K562 (cell line): ENCODE measurements around the gene PLCL1. TPM values are rescaled to one million over a fixed set of nuclear protein-coding genes. Genes with fewer than 3 reads are reported as not detected.

Experiments used
- ATAC-seq: fragments of 200-7000 bp; cut with Tn5 transposase; 3 replicates; pipeline ENCODE4 v1.9.1; 2020; ENCODE audit warnings: moderate library complexity
- BruUV-seq: library from RNA; stranded (reverse); fragments of 400-500 nt; replicated peaks from 2 replicates; lab custom pipeline; 2021; lab: Mats Ljungman, UMichigan
- CTCF ChIA-PET: fragments of 300-600 bp; formaldehyde crosslinking; extraction: SDS; loops from one replicate; lab custom pipeline; 2021; ENCODE audit warnings: low intra/inter-chr PET ratio; lab: Yijun Ruan, JAX
- POLR2A ChIA-PET: fragments of 300-600, 350-650 bp; sonication (Branson Sonifier 250); formaldehyde crosslinking; extraction: SDS; loops from one replicate; lab custom pipeline; 2021; ENCODE audit warnings: antibody characterized with exemption, inconsistent platforms; lab: Yijun Ruan, JAX
- DNase-seq, 4 experiments: peaks; one replicate each; pipeline versions ENCODE4 v3.0.0 to v3.0.0-alpha.2; 2011 to 2018; ENCODE audit warnings: low spot score in 3 of 4, mixed read lengths in 3 of 4; ENCODE audit errors: extremely low read depth in 1 of 4
- FAIRE-seq: peaks from 2 replicates; lab custom pipeline; 2011; peaks lifted over from hg19 to GRCh38; lab: Jason Lieb, UNC
- H2AFZ ChIP-seq: 2 replicates; pipeline ENCODE4 v1.6.0; 2011; ENCODE audit warnings: low read depth, low read length, control low read depth, inconsistent platforms
- H3K27ac ChIP-seq: fragments of 200-600 bp; 3 replicates; pipeline ENCODE4 v1.8.0; 2011; ENCODE audit warnings: low read depth, mild to moderate bottlenecking, control low read depth, inconsistent platforms, low read length, moderate library complexity, mixed read lengths; ENCODE audit errors: extremely low read depth
- H3K27me3 ChIP-seq, 2 experiments: fragments of 300-600 bp in 1 of 2; 2 replicates in 1 of 2; 3 replicates in 1 of 2; pipeline versions ENCODE4 v1.6.0 to v1.8.0; 2011; ENCODE audit warnings: inconsistent platforms in 2 of 2, low read length in 2 of 2, mild to moderate bottlenecking in 1 of 2, mixed read lengths in 1 of 2, moderate library complexity in 1 of 2; ENCODE audit not compliant: control insufficient read depth in 2 of 2, insufficient read depth in 2 of 2
- H3K36me3 ChIP-seq: fragments of 300-600 bp; 3 replicates; pipeline ENCODE4 v1.8.0; 2011; ENCODE audit warnings: mild to moderate bottlenecking, low read length, inconsistent platforms; ENCODE audit not compliant: control insufficient read depth, insufficient read depth
- H3K4me1 ChIP-seq, 2 experiments: fragments of 200-600 bp in 1 of 2; replicated peaks in 1 of 2; 2 replicates in 1 of 2; 3 replicates in 1 of 2; pipeline versions ENCODE4 v1.5.1 to v1.8.0; 2011; ENCODE audit warnings: inconsistent platforms in 2 of 2, low read length in 2 of 2, mild to moderate bottlenecking in 1 of 2, mixed read lengths in 1 of 2, moderate library complexity in 1 of 2; ENCODE audit not compliant: control insufficient read depth in 2 of 2, insufficient read depth in 2 of 2
- H3K4me2 ChIP-seq: 2 replicates; pipeline ENCODE4 v1.6.1; 2011; ENCODE audit warnings: low read length, control low read depth, inconsistent platforms, mixed read lengths; ENCODE audit not compliant: insufficient read depth
- H3K4me3 ChIP-seq: fragments of 200-600 bp; sonication (generic), shearing (Covaris generic); 2 replicates; pipeline ENCODE4 v1.5.1; 2016; ENCODE audit warnings: control low read depth, inconsistent platforms
- H3K79me2 ChIP-seq: fragments of 200-600 bp; 3 replicates; pipeline ENCODE4 v1.8.0; 2011; ENCODE audit warnings: low read length, inconsistent platforms; ENCODE audit not compliant: control insufficient read depth, insufficient read depth
- H3K9ac ChIP-seq, 2 experiments: 2 replicates each; pipeline versions ENCODE4 v1.6.0 to v1.6.1; 2011; ENCODE audit warnings: low read depth in 2 of 2, low read length in 2 of 2, control low read depth in 1 of 2, inconsistent platforms in 1 of 2, mild to moderate bottlenecking in 1 of 2, mixed read lengths in 1 of 2; ENCODE audit not compliant: insufficient read depth in 1 of 2
- H3K9me1 ChIP-seq: one replicate; pipeline ENCODE4 v1.6.0; 2011; ENCODE audit warnings: inconsistent platforms, mild to moderate bottlenecking, low read length, moderate library complexity; ENCODE audit not compliant: control insufficient read depth, insufficient read depth
- H3K9me3 ChIP-seq: replicated peaks from 2 replicates; pipeline ENCODE4 v1.5.1; 2011; ENCODE audit warnings: low read depth, low read length, inconsistent platforms; ENCODE audit not compliant: control insufficient read depth, insufficient read depth
- H4K20me1 ChIP-seq: replicated peaks from 2 replicates; pipeline ENCODE4 v1.6.1; 2011; ENCODE audit warnings: low read length, inconsistent platforms, mixed read lengths; ENCODE audit not compliant: control insufficient read depth, insufficient read depth
- CEBPG ChIP-seq, 3 experiments: fragments of 200-800 bp in 1 of 3; sonication (Bioruptor generic) in 1 of 3; sonication (generic) in 1 of 3; formaldehyde crosslinking in 1 of 3; IDR thresholded peaks in 2 of 3; conservative IDR thresholded peaks in 1 of 3; 2 replicates each; pipeline versions ENCODE4 v1.6.1 to v1.8.0; 2016 to 2022; ENCODE audit warnings: missing compliant biosample characterization in 2 of 3, missing genetic modification characterization in 2 of 3, mild to moderate bottlenecking in 1 of 3, missing genetic modification reagents in 1 of 3
- HMG20A ChIP-seq: fragments of 450-650 bp; formaldehyde crosslinking; conservative IDR thresholded peaks from 2 replicates; pipeline ENCODE4 v1.4.0; 2020; ENCODE audit warnings: mild to moderate bottlenecking, mixed read lengths
- JUND ChIP-seq, 2 experiments: IDR thresholded peaks; 2 replicates in 1 of 2; 3 replicates in 1 of 2; pipeline ENCODE4 v1.6.1; 2011; ENCODE audit warnings: borderline replicate concordance in 2 of 2, low read depth in 2 of 2, low read length in 2 of 2, improper control_type of control experiment in 1 of 2, missing biosample characterization in 1 of 2, missing genetic modification characterization in 1 of 2, missing genetic modification reagents in 1 of 2
- MAFF ChIP-seq: IDR thresholded peaks from 2 replicates; pipeline ENCODE4 v1.6.1; 2012; ENCODE audit warnings: low read length, improper control_type of control experiment
- MAFG ChIP-seq: fragments of 450-650 bp; conservative IDR thresholded peaks from 2 replicates; pipeline ENCODE4 v1.6.1; 2016; ENCODE audit warnings: missing genetic modification characterization, missing compliant biosample characterization
- POLR3A ChIP-seq: IDR thresholded peaks from 2 replicates; pipeline ENCODE4 v1.6.1; 2011; ENCODE audit warnings: borderline replicate concordance, mild to moderate bottlenecking, moderate library complexity; ENCODE audit not compliant: insufficient read length, insufficient read depth; ENCODE audit errors: extremely low read depth
- RCOR1 ChIP-seq, 2 experiments: IDR thresholded peaks; 2 replicates each; pipeline ENCODE4 v1.6.1; 2012; ENCODE audit warnings: low read depth in 2 of 2, low read length in 2 of 2, borderline replicate concordance in 1 of 2, improper control_type of control experiment in 1 of 2
- SREBF2 ChIP-seq: sonication (generic); formaldehyde crosslinking; IDR thresholded peaks from 2 replicates; pipeline ENCODE4 v1.4.0; 2020; ENCODE audit warnings: mild to moderate bottlenecking, missing genetic modification reagents
- XRCC4 ChIP-seq: IDR thresholded peaks from one replicate; pipeline ENCODE4 v1.6.1; 2011; ENCODE audit not compliant: insufficient read depth, insufficient read length; ENCODE audit errors: extremely low read depth
- ZNF324 ChIP-seq: fragments of 250-450 bp; sonication (Bioruptor Pico); IDR thresholded peaks from 2 replicates; pipeline ENCODE4 v1.4.0; 2020; ENCODE audit warnings: mild to moderate bottlenecking
- WGBS: fragments of 100-300 bp; shearing (Covaris generic); methylation state at CpG from one replicate; pipeline ENCODE4 v1.1.6; 2016; ENCODE audit warnings: low coverage, mixed read lengths; ENCODE audit not compliant: insufficient coverage; ENCODE audit errors: missing lambda C conversion rate; 5-methylcytosine and 5-hydroxymethylcytosine counted together
- in situ Hi-C: fragments of 300-500 bp; cut with MboI; formaldehyde crosslinking; loops from 4 replicates; pipeline ENCODE4 v1.15.0; 2018; ENCODE audit warnings: inconsistent platforms, mixed read lengths
- intact Hi-C: fragments of 100-400 bp; cut with micrococcal nuclease; formaldehyde crosslinking; loops from 2 replicates; pipeline ENCODE4 v1.14.2; 2022
- polyA plus RNA-seq, 8 experiments: library from polyadenylated mRNA; depleted of rRNA in 4 of 8; stranded (reverse) in 5 of 8; unstranded in 3 of 8; fragments of >200 nt; fragmentation: Nextera tagmentation in 2 of 8; fragmentation: Illumina TruSeq in 1 of 8; extraction: Ambion mirVana in 2 of 8; extraction: Trizol in 1 of 8; gene quantifications; 2 replicates each; pipeline versions ENCODE4 v1.2.1 to v1.2.3, GENCODE V29; 2011 to 2014; ENCODE audit warnings: inconsistent platforms in 1 of 8, missing spikeins in 1 of 8
- total RNA-seq, 7 experiments: library from RNA; depleted of rRNA in 6 of 7; stranded (reverse); fragments of >200 nt in 6 of 7; fragmentation: Illumina TruSeq in 2 of 7; extraction: Trizol in 2 of 7; gene quantifications; 2 replicates each; pipeline versions ENCODE4 v1.2.1 to v1.2.3, GENCODE V29; 2011 to 2021; ENCODE audit warnings: low replicate concordance in 1 of 7
- TF ChIP-seq, protein P1 (sequence below): fragments of 200-800 bp; sonication (Bioruptor generic); IDR thresholded peaks from 2 replicates; pipeline ENCODE4 v1.6.1; 2017; ENCODE audit warnings: missing genetic modification characterization, missing compliant biosample characterization

The PLCL1 gene
- total and polyA plus RNA-seq, 9 of the 15 experiments (the other 6 are each of a cell fraction or from before 2014, with no cell fraction given), result 2.0 to 17.7 (median 8.6) TPM

DNA sequence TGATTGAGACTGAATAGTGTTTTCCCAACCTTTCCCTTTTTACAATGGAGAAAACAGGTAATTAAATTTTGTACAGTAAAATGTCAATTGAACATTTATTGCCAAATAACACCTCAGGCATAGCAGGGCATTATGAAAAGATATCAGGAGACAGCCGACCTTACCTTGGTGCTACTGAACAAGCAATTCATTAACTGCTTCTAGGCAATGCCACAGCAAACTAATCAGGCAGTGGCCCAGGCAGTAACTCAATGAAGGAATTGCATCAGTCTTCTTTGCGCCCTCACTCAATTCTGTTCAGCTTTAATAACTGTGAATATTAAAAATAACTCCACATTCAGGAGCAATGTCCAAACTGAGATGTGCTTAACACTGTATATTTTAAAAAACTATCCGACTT is 6.1 kb downstream of the PLCL1 start:
- no peaks in the 10 kb centered on the region for H4K20me1 ChIP-seq
- H3K27me3 ChIP-seq, result no peaks in the 10 kb centered on the region
- no peaks in the 10 kb centered on the region for H3K9me1 ChIP-seq
- 29% methylated on average over 3 of the region's 3 CpGs for WGBS
- H3K27ac ChIP-seq, result no peak overlapping the region
- peaks cover 96% of the 10 kb centered on the region for H3K79me2 ChIP-seq
- in situ Hi-C loops, result loop anchor here (10.0 kb wide), 1 partner anchor 124 kb away; no protein-coding TSS in a partner anchor
- DNase-seq (no peak), ATAC-seq (no peak), FAIRE-seq (no peak)
- no peak overlapping the region for H3K9ac ChIP-seq
- peaks cover 0 to 17% of the 10 kb centered on the region in 2 experiments; a peak in 3 of 5 replicates for H3K4me1 ChIP-seq
- TF ChIP-seq CEBPG (CRISPR knock-in tag; IDR thresholded peaks at IDR 0.05) (0 out of 2 replicates have a peak, but pooled peaks have one; percentile 12), CEBPG (tag; conservative IDR thresholded peaks at IDR 0.05 in 1 of 2, IDR thresholded peaks at IDR 0.05 in 1 of 2) (peak in 1 of 2 experiments; percentile 41; a peak in 2 of 4 replicates), XRCC4 (no peak)
- BruUV-seq, result no TSS peak
- peak overlapping the region; percentile 3; the same call in 1 of the 2 replicates for H3K4me2 ChIP-seq
- intact Hi-C loops, result no loop called here
- no peak overlapping the region for H3K4me3 ChIP-seq
- CTCF ChIA-PET, result no interaction called here
- H2AFZ ChIP-seq, result no peak overlapping the region
- POLR2A ChIA-PET, result interaction anchor here (1.5 kb wide), 1 partner anchor 10 kb away, joined by 4 read pairs; no protein-coding TSS in a partner anchor
- no peaks in the 10 kb centered on the region for H3K9me3 ChIP-seq
- H3K36me3 ChIP-seq, result peaks cover 3% of the 10 kb centered on the region; the same call in 1 of the 3 replicates

DNA sequence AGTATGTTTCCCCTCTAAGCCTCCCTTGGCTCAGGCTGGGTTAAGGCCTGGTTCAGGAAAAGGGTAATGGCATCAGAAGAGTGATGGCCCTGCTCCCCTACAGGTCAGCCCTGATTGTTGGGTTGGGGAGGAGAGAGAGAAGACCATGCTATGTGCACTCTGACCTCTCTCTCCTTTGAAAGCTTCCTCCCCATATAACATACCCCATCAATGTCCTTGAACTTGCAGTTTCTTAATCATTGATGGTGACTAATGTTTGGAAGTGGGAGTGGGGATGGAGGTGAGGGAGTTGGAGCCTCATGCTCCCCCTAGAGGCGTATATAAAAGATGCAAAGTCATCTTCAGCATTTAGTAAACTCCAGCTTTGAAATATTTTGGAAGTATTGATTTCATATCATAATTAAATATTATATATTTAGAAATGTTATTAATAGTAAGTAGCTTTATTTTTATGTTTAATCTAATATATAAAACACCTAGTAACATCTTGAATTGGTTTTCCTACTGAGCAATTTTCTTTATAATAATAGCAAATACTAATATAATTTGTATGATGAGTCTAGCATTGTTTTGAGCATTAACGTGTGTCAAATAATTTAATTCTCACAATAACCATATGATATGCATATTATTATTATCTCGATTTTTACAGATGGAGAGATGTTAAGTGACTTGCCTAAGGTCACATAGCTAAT is 8.8 kb downstream of the PLCL1 start:
- Histone ChIP-seq H3K4me2 (no peak overlapping the region), H3K4me3 (no peak overlapping the region), H3K27me3 (no peaks in the 10 kb centered on the region), H3K79me2 (peaks cover 85% of the 10 kb centered on the region), H3K9me1 (no peaks in the 10 kb centered on the region), H2AFZ (no peak overlapping the region), H3K9ac (no peak overlapping the region), H4K20me1 (no peaks in the 10 kb centered on the region), H3K9me3 (no peaks in the 10 kb centered on the region), H3K4me1 (peaks cover 0 to 17% of the 10 kb centered on the region in 2 experiments; a peak in 3 of 5 replicates), H3K36me3 (peaks cover 3% of the 10 kb centered on the region; the same call in 1 of the 3 replicates), H3K27ac (peak overlapping the region; percentile 50; the same call in 2 of the 3 replicates)
- no TSS peak for BruUV-seq
- intact Hi-C loops (no loop called here), in situ Hi-C loops (loop anchor here (10.0 kb wide), 1 partner anchor 122 kb away; no protein-coding TSS in a partner anchor)
- DNase-seq, result peak; percentile 51 to 69 (median 62)
- POLR2A ChIA-PET, result no interaction called here
- peak; percentile 69 for FAIRE-seq
- 7% methylated on average over 3 of the region's 3 CpGs for WGBS
- CTCF ChIA-PET, result interaction anchor here (0.7 kb wide), 1 partner anchor 11 kb away, joined by 4 read pairs; no protein-coding TSS in a partner anchor
- peak; percentile 77 for ATAC-seq
- TF ChIP-seq POLR3A (no peak), JUND (IDR thresholded peaks at IDR 0.05; ENCODE audit: borderline replicate concordance, low read depth, low read length) (peak; percentile 75), JUND (tag; IDR thresholded peaks at IDR 0.05; ENCODE audit: borderline replicate concordance, low read depth, low read length) (peak; percentile 11; the same call in 1 of the 3 replicates), MAFF (peak; percentile 77), SREBF2 (CRISPR knock-in tag) (no peak), ZNF324 (CRISPR knock-in tag) (no peak), RCOR1 (IDR thresholded peaks at IDR 0.05; ENCODE audit: borderline replicate concordance in 1 of 2, low read depth in 2 of 2, low read length in 2 of 2) (peak in 1 of 2 experiments; percentile 46; a peak in 1 of 4 replicates), HMG20A (CRISPR knock-in tag) (no peak), MAFG (tag) (peak; percentile 91)
- TF ChIP-seq, protein P1, sequence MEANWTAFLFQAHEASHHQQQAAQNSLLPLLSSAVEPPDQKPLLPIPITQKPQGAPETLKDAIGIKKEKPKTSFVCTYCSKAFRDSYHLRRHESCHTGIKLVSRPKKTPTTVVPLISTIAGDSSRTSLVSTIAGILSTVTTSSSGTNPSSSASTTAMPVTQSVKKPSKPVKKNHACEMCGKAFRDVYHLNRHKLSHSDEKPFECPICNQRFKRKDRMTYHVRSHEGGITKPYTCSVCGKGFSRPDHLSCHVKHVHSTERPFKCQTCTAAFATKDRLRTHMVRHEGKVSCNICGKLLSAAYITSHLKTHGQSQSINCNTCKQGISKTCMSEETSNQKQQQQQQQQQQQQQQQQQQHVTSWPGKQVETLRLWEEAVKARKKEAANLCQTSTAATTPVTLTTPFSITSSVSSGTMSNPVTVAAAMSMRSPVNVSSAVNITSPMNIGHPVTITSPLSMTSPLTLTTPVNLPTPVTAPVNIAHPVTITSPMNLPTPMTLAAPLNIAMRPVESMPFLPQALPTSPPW, result 0 out of 2 replicates have a peak, but pooled peaks have one; percentile 16
